HG02759 (cell line): ENCODE measurements around the gene LSM4.
"Not testable (repeated sequence)": the region's sequence is repeated elsewhere in the genome, so short reads cannot be mapped to it uniquely, and the experiment has no call there.

Source experiments
- ATAC-seq: cut with Tn5 transposase; IDR thresholded peaks from one replicate; pipeline ENCODE4 v1.9.1; 2021; ENCODE audit warnings: mild to moderate bottlenecking, moderate library complexity; ENCODE audit not compliant: unreplicated experiment

LSM4 gene

DNA sequence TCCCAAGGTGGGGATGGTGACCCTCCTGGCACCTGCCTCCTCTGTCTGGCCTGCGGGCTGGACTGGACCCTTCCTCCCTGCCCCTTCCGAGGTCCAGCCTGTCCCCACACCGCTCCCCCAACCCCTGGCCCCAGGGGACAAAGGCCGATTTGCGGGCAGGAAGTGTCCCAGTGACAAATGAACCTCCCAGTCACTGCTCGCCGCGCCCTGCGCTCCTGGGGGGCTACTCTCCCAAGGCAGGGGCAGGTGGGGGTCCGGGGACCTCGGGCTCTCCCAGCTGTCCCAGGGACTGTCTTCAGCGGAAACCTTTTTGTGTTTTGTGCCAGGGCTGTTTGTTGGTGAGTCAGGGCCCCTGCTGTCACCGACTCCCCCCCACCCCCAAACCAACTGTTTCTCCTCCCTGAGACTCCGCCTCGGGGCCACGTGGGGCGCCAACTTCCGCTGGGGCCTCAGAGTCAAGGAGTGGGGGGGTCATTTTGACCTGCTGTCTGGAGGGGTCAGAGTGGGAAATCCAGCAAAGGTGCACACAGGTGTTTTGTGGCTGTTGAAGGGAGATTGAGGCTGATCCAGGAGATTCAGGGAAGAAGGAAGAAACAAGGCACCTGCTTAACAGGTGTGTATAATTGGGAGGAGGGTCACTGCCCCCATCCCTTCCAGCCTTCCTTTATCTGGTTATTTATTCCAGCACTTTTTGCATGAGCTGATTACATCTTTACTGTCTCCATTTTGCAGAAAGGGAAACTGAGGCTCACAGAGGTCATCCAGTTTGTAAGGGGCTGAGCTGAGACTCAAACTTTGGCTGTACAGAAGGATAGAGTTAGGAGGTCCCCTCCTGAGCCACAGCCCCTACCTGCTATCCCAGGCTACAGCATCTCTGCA is 18.4 kb upstream of the LSM4 start:
- ATAC-seq = peak; percentile 64

DNA sequence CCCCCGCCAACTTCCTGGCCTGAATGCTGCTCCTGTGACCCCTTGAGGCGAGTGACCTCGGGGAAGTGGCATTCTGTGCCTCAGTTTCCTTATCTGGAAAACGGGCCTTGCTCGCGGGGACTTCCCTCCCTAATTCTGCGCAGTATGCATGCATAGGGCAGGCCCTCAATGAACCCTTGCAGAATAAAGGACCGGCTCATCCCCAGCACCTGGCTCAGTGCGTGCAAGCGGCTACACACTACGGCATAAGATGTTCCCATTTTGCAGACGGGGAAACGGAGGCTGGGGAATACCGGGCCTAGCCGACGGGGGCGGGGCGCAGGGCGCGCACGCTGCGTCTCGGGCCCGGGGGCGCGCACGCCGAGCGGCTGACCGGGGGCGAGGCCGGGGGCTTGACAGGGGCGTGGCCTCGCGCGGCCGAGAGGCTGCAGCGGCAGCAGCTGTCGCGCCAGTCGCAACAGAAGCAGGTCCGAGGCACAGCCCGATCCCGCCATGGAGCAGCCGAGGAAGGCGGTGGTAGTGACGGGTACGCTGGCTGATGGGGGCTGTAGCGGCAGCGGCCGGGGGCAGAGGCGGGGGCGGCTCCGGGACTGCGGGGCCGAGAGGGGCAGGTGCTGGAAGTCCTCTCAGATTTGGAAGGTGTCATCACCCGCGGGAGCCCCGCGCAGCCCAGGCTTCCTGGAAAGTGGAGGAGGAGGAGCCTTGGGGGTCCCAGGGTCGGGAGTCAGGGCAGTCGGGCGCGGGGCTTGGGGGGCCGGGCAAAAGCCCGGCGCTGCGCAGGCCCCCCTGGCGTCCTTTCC is 17.5 kb upstream of the LSM4 start, which contains the start of gene PGPEP1:
TSS of gene PGPEP1 (plus strand) at position 409 of the 800 bp plus-strand sequence. CDS start at position 493, 84 bp downstream.
- ATAC-seq = peak; percentile 63

DNA sequence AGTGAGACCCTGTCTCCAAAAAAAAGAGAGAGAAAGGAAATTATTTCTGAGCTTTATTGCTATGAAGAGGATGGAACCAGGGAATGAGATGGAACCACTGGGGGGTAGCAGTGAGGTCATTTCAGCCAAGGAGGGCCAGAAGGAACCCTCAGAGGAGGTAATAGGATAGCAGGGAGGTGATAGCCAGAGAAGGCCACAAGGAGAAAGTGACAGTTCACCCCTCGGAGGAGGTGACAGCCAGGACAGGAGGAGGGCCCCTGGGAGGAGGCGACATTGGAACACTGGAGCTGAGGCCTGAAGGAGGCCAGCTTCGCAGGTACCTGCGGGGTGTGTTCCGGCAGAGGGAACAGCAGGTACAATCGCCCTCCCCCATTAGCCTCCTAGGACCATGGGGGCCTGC is 16.8 kb upstream of the LSM4 start:
- no peak for ATAC-seq

DNA sequence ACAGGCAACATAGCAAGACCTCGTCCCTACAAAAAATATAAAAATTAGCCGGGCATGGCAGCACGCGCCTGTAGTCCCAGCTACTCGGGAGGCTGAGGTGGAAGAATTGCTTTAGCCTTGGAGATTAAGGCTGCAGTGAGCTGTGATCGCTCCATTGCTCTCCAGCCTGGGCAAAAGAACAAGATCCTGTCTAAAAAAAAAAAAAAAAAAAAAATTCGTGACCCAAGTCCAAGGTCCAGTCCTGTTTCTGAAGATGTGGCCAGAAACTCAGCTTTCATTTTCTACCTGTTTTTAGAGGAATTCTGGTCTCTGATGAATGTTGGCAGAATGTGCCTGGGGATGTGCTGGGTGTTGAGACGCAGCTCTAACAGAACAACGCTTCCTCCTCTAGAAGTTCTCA is 15.7 kb upstream of the LSM4 start:
- no peak for ATAC-seq

- ATAC-seq = no peak
These were observed 13.2 kb upstream of the LSM4 start for GRCh38 chr19:18336121-18336520.

GRCh38 chr19:18333680-18334079 is 10.8 kb upstream of the LSM4 start:
- no peak for ATAC-seq

- no peak for ATAC-seq
These were observed 10.1 kb upstream of the LSM4 start for GRCh38 chr19:18332917-18333530.

DNA sequence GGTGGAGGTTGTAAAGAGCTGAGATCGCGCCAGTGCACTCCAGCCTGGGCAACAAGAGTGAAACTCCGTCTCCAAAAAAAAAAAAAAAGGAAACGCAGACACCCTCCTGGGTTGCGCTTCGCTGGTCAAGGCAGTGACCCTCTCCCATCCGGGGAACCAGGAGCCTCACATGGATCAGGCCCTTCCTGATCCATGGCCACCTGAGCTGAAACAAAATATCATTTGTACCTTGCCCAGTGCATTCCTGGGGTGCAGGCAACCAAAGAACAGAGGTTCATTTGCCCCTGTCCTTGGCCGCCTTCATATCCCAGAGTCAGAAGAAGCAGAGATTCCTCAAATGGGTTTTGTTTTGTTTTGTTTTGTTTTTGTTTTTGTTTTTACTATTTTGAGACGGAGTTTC is 8.0 kb upstream of the LSM4 start:
- ATAC-seq = no peak

DNA sequence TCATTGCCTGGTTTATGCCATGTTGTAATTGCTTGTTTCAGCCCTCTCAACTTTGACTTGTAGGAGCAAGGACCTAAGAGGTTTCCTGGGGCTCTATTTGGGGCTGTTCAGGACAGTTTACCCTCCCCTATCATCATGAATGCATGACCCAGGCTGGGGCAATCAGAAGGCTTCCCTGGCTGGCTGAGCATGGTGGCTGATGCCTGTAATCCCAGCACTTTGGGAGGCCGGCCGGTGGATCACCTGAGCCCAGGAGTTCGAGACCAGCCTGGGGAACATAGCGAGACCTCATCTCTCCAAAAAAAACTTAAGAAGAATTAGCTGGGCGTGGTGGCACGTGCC is 6.1 kb upstream of the LSM4 start:
- no peak for ATAC-seq

DNA sequence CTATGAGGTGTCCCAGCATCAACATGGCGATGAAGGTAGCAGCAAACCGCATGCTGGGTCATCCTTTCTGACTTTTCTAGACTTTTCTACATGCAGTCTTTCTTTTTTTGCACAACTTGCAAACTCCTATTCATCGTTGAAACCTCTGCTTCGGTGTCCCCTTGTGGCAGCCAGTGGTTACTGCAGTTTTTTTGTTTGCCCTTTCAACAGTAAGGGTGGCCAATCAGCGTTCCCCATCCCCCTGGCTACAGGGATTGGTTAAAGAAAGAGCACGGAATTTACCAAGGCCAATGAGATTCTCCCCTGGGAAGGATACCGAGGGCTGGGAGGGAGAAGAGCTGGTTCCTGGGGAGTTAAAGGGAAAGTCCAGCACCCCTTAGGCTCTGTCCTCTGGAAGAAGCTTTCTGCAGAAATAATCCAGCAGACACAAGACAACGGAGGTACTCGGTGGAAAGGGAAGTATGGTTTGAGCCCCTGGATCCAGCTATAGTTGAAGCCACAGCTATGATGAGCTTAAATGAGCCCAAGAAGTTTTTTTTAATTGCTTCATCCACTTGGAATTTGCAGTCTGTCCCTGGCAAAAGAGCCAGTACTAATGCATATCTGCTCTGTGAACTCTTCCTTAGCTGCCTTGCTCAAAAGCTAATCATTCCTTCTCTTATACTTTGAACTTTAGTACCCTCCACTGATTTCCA is 5.6 kb upstream of the LSM4 start:
- peak; percentile 85 for ATAC-seq

- ATAC-seq = no peak
These were observed 3.9 kb upstream of the LSM4 start for GRCh38 chr19:18326772-18327171.

GRCh38 chr19:18324373-18324731 is 1.5 kb upstream of the LSM4 start:
- ATAC-seq = not testable (repeated sequence)

- ATAC-seq = no peak
These were observed 538 bp downstream of the LSM4 start for GRCh38 chr19:18322318-18322758.

DNA sequence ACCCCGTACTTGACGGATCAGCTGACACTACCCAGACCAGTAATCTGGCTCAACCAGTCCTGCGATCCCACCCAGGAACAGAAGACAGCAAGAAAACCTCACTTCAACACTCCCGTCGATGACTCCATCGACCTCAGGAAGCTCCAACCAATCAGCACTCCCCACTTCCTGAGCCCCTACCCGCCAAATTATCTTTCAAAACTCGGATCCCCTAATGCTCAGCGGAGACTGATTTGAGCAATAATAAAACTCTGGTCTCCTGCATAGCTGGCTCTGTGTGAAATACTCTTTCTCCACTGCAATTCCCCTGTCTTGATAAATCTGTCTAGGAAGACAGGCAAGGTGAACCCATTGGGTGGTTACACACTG is 1.2 kb downstream of the LSM4 start:
- no peak for ATAC-seq

DNA sequence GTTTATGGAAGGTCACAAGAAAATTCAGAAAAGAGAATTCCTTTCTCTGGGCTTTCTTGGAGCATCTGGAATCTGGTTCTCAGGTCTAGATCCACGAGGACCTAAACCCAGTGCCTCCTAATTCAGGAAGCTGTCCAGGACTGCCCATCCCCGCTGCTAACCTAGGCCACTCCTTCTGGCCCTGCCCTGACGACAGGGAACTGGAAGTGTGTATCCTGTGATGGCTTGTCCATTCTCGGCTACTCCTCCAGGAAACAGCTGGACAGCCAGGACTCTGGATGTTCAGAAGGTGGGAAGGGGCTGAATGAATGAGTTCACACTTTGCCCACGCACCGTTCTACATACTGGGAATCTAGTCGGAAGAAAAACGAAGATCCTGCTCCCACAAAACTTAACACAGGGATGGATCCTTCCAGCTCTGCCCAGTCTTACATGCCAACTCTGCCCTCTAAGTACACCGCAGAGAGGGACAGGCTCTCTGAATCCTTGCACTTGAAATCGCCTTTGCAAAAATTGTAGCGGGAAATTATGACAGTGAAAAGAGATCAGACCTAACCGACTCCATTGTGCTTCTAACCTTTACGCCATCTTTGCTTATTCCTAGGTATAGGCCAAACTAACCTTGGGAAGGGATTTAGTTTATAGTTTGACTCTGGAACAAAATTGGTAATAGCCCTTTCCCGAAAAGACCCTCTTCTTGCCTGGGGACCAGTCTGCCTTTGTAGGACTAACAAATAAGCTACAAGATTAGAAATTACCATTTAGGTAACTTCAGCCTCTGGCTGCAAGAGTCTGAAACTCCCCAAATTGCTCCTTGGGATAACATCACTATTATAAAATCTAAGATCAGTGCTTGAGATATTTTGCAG is 1.8 kb downstream of the LSM4 start:
- ATAC-seq = no peak

DNA sequence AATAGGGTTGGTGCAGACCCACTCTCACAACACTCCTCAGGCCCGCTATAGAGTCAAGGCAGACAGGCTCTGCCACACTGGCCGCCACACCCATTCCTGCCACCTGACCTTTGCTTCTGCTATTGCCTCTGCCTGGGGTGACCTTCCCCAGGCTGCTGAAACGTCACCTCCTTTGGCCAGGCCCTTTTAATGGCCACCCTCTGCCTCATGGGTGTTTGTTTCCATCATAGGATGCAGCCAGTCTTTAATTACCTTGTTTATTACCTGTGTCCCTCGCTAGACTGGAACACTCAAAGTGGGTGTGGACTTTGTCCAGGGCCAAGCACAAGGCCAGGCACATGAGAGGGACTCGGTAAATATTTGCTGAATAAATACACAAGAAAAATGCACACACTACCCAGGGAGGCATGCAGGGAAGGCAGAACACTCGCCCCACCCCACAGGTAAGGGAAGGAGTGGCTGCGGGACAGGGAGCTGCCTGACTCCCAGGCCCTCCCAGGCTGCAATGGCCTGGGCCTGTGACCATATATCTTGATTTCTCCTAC is 3.2 kb downstream of the LSM4 start:
- no peak for ATAC-seq

DNA sequence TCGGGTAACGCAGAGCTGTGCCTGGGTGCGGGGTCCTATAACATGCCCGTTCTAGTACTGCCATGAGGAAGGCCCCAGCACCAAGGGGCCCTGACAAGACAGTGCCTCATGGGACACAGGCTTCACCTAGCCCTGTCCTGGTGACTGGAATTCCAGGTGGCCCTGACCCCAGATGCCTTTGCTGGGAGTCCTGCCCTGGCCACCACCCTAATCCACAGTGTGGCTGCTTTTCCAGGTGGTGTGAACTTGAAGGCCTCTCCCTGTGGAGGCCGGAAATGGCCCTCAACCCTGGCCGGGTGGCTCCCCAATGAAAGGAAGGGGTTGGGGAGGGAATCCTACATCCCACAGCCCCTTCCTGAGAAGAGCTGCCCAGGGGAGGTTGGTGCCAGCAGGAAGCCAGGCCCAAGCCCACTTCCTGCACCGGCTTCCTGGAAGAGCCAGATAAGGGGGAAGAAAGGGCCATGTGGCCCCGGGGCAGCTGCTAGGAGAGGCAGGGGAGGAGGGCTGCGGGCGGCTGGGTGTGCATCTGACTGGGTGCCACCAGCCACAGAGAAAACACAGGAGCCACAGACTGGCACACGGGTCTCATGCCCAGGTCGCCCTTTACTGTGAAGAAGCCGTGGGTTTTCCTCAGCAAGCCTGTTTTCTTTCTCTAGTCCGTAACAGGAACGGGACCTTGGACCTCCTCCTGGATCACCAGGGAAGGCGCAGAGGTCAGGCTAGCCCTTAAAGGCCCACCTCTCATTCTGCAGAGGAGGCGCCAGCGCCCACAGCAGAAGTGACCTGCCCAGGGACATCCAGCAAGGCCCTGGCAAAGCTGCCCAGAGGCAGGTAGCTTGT is 4.7 kb downstream of the LSM4 start:
- no peak for ATAC-seq

- no peak for ATAC-seq
These were observed 9.5 kb downstream of the LSM4 start for GRCh38 chr19:18313398-18313797.

- no peak for ATAC-seq
These were observed 10.8 kb downstream of the LSM4 start for GRCh38 chr19:18312092-18312534.
